ENCODE measurements around the gene MGAT4A.

GRCh38 chr2:98709535-98709934 is 21.4 kb downstream of the MGAT4A start:
- no peak for TF ChIP-seq ELF1 (CRISPR knock-in tag; IDR thresholded peaks at IDR 0.05)
- TF ChIP-seq NCOA1 (CRISPR knock-in tag; IDR thresholded peaks at IDR 0.05), result no peak
- no peak for TF ChIP-seq RFXANK (CRISPR knock-in tag; IDR thresholded peaks at IDR 0.05)
- TF ChIP-seq ATF7 (IDR thresholded peaks at IDR 0.05), result no peak
- no peak for TF ChIP-seq ATF7 (CRISPR knock-in tag; IDR thresholded peaks at IDR 0.05)
- TF ChIP-seq GABPA (IDR thresholded peaks at IDR 0.05; ENCODE audit: low read depth, low read length), result no peak
- TF ChIP-seq GABPA (CRISPR knock-in tag; IDR thresholded peaks at IDR 0.05; ENCODE audit: low read depth), result no peak
- no peak for TF ChIP-seq ZBTB21 (CRISPR knock-in tag; IDR thresholded peaks at IDR 0.05)
- TF ChIP-seq ZNF687 (CRISPR knock-in tag; IDR thresholded peaks at IDR 0.05), result no peak
- TF ChIP-seq REST (IDR thresholded peaks at IDR 0.05; ENCODE audit: borderline replicate concordance in 1 of 2, low read depth in 1 of 2, low read length in 2 of 2), result no peak
- TF ChIP-seq CTCF (CRISPR knock-in tag; IDR thresholded peaks at IDR 0.05), result no peak
- TF ChIP-seq EP300 (IDR thresholded peaks at IDR 0.05; ENCODE audit: low read depth in 2 of 2, low read length in 2 of 2), result no peak
- no peak for TF ChIP-seq EP300 (CRISPR knock-in tag; IDR thresholded peaks at IDR 0.05; ENCODE audit: borderline replicate concordance)
